ENCODE data around the gene ADAMTS7. TPM values are rescaled to one million over a fixed set of nuclear protein-coding genes. Genes with fewer than 3 reads are reported as not detected.

The ADAMTS7 gene
- total and polyA plus RNA-seq, 2 of the 8 experiments (the other 6 are each of a cell fraction or from before 2014, with no cell fraction given), result 27.9 to 45.2 TPM

- POLR2A ChIA-PET (ENCODE audit: partially characterized antibody), result no interaction called here
- CTCF ChIA-PET (ENCODE audit: partially characterized antibody), result interaction anchor here (0.6 to 5.1 kb wide), 7 partner anchors 11 to 434 kb away, joined by 3 to 68 read pairs (median 4); no protein-coding TSS in a partner anchor
These were observed 74.0 kb downstream of the ADAMTS7 start for GRCh38 chr15:78737187-78737820.

More at GRCh38 chr15:78737187-78737820, 74.0 kb downstream of the ADAMTS7 start:
- no peaks in the 10 kb centered on the region for H3K23me2 ChIP-seq (ENCODE audit: low read depth, low read length)
- H3K27me3 ChIP-seq (replicated peaks in 1 of 4; ENCODE audit: control insufficient read depth in 3 of 4, extremely low read depth in 1 of 4, insufficient read depth in 3 of 4, low read length in 3 of 4), result no peaks in the 10 kb centered on the region; a peak in 1 of 7 replicates
- no peak overlapping the region for H2BK120ac ChIP-seq (replicated peaks; ENCODE audit: low read depth, low read length)
- no peak overlapping the region for H2BK5ac ChIP-seq (ENCODE audit: low read depth, low read length)
- peaks cover 0 to 7% (median 3%) of the 10 kb centered on the region in 4 experiments; a peak in 4 of 7 replicates for H3K4me1 ChIP-seq (replicated peaks in 1 of 4; ENCODE audit: control insufficient read depth in 3 of 4, insufficient read depth in 4 of 4, low read length in 3 of 4)
- WGBS, 2 experiments (ENCODE audit: extremely low coverage in 1 of 2, insufficient coverage in 1 of 2, insufficient read length in 1 of 2, insufficient replicate concordance in 2 of 2, low coverage in 1 of 2, low lambda C conversion rate in 2 of 2, missing lambda C conversion rate in 1 of 2), result 74 to 100% methylated on average over 1 to 9 of the region's 9 CpGs
- no peak overlapping the region for H3K27ac ChIP-seq (ENCODE audit: low read depth, low read length)
- H4K5ac ChIP-seq (ENCODE audit: insufficient read length, low read depth, low read length), result no peak overlapping the region
- no peak overlapping the region for H4K8ac ChIP-seq (ENCODE audit: extremely low read depth, insufficient read depth, low read length)
- H3K4ac ChIP-seq (replicated peaks; ENCODE audit: insufficient read length, low read depth, low read length), result no peak overlapping the region
- H3K4me2 ChIP-seq (ENCODE audit: insufficient read depth in 1 of 2, low read depth in 2 of 2, low read length in 2 of 2), result no peak overlapping the region
- no peaks in the 10 kb centered on the region for H3K36me3 ChIP-seq (ENCODE audit: control insufficient read depth in 2 of 4, insufficient read depth in 4 of 4, low read length in 3 of 4)
- H4K20me1 ChIP-seq (replicated peaks in 1 of 2; ENCODE audit: control insufficient read depth in 1 of 2, insufficient read depth in 2 of 2, low read length in 2 of 2), result peaks cover 0 to 2% of the 10 kb centered on the region in 2 experiments
- H3K4me3 ChIP-seq (ENCODE audit: extremely low read depth in 1 of 4, insufficient read depth in 2 of 4, low read depth in 3 of 4, low read length in 4 of 4), result no peak overlapping the region
- no peak overlapping the region for H2AFZ ChIP-seq (ENCODE audit: low read length)
- H3K79me1 ChIP-seq (ENCODE audit: low read depth, low read length), result no peaks in the 10 kb centered on the region
- H3K9ac ChIP-seq (replicated peaks in 1 of 4; ENCODE audit: extremely low read depth in 1 of 4, low read depth in 3 of 4, low read length in 3 of 4), result no peak overlapping the region
- no peak overlapping the region for H3K56ac ChIP-seq (replicated peaks; ENCODE audit: insufficient read length, low read depth, low read length)
- FAIRE-seq, result no peak
- H3K14ac ChIP-seq (ENCODE audit: insufficient read length), result no peak overlapping the region
- H2BK12ac ChIP-seq (ENCODE audit: low read depth, low read length), result no peak overlapping the region
- TF ChIP-seq EP300 (IDR thresholded peaks at IDR 0.05; ENCODE audit: borderline replicate concordance in 1 of 2, low read depth in 2 of 2, low read length in 2 of 2) (no peak), HDAC2 (IDR thresholded peaks at IDR 0.05; ENCODE audit: borderline replicate concordance in 1 of 2, low read depth in 2 of 2, low read length in 2 of 2) (no peak), TBP (IDR thresholded peaks at IDR 0.05; ENCODE audit: low read depth, low read length) (no peak), ATF3 (IDR thresholded peaks at IDR 0.05; ENCODE audit: insufficient read depth, low read depth, low read length) (no peak), TEAD4 (IDR thresholded peaks at IDR 0.05; ENCODE audit: low read depth, low read length) (no peak), SUZ12 (IDR thresholded peaks at IDR 0.05; ENCODE audit: low read length) (no peak), POLR2AphosphoS5 (IDR thresholded peaks at IDR 0.05; ENCODE audit: low read depth, low read length) (no peak), YY1 (IDR thresholded peaks at IDR 0.05; ENCODE audit: low read depth, low read length) (no peak)
- H3K18ac ChIP-seq (ENCODE audit: extremely low read depth, low read length), result no peak overlapping the region
- H3K9me3 ChIP-seq (ENCODE audit: insufficient read depth in 2 of 2, low read depth in 1 of 2, low read length in 1 of 2), result no peaks in the 10 kb centered on the region
- no peak overlapping the region for H3K23ac ChIP-seq (ENCODE audit: insufficient read length)
- no peak overlapping the region for H4K91ac ChIP-seq (replicated peaks; ENCODE audit: insufficient read length, low read length)
- no peaks in the 10 kb centered on the region for H3K79me2 ChIP-seq (ENCODE audit: control insufficient read depth in 1 of 2, insufficient read depth in 2 of 2, low read length in 2 of 2)
- H2BK20ac ChIP-seq (ENCODE audit: low read length), result no peak overlapping the region
- H2AK5ac ChIP-seq (ENCODE audit: low read depth, low read length), result no peak overlapping the region
- DNase-seq (ENCODE audit: low read depth in 1 of 2, low spot score in 2 of 2), result peak in 1 of 2 experiments; percentile 32
- no peak overlapping the region for H2BK15ac ChIP-seq (ENCODE audit: low read length)

All from H1 (cell line).